NB4 (cell line): Measurements from ENCODE around the gene CDH23.

Experiments used
- DNase-seq: peaks from one replicate; pipeline ENCODE4 v3.0.0; 2010; ENCODE audit warnings: low read depth
- H3K4me3 ChIP-seq: one replicate; pipeline ENCODE4 v1.5.1; 2011; ENCODE audit warnings: mild to moderate bottlenecking, low read depth, low read length, moderate library complexity
- CTCF ChIP-seq: IDR thresholded peaks from one replicate; pipeline ENCODE4 v1.5.1; 2012; ENCODE audit warnings: low read depth, low read length
- MYC ChIP-seq: IDR thresholded peaks from 2 replicates; pipeline ENCODE4 v1.6.1; 2011; ENCODE audit warnings: low read depth, low read length
- POLR2A ChIP-seq: IDR thresholded peaks from 2 replicates; pipeline ENCODE4 v1.6.1; 2011; ENCODE audit warnings: mild to moderate bottlenecking; ENCODE audit not compliant: insufficient read length; ENCODE audit errors: extremely low read depth
- TF ChIP-seq, protein P1 (sequence below): IDR thresholded peaks from 2 replicates; pipeline ENCODE4 v1.6.1; 2011; ENCODE audit warnings: low read depth, low read length

The CDH23 gene

GRCh38 chr10:71372882-71373495 is 23.7 kb upstream of the CDH23 start:
- no peak overlapping the region for H3K4me3 ChIP-seq
- DNase-seq: no peak
- TF ChIP-seq, protein P1, sequence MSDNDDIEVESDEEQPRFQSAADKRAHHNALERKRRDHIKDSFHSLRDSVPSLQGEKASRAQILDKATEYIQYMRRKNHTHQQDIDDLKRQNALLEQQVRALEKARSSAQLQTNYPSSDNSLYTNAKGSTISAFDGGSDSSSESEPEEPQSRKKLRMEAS: no peak
- TF ChIP-seq POLR2A (no peak), CTCF (no peak), MYC (no peak)

DNA sequence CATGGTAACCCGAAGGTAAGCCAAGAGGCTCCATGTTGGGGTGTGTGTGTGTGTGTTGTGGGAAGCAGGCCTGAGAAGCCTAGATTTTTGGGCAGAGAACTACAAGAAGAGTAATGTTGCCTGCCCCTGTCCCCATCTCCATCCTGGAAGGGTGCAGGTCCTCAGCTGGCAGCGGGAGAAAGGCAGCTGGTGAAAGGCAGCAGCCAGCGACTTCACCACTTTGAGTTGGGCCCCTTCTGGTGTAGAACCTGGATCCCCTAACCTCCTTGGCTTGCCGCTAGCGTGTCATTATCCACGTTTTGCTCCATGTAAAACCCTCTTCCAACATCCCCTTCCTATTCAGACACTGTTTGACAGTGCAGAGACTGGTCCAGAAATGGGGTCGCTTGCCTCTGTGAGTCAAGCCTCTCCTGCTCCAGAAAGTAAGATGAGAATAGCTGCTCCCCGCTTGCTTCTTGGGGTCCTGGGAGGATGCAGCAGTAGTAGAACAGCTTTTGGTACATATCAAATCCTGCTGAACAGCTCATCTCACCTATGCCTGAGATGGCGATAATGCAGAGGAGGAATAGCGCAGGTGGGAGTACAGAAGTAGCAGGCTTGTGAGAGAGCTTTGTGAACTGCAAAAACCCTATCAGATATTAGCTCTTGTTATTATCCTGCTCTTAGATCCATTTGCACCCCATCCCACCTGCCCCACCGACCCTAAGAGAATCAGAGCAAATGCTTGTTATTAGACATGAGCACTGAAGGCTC is 22.1 kb upstream of the CDH23 start:
- TF ChIP-seq, protein P1: no peak
- TF ChIP-seq CTCF (no peak), POLR2A (no peak), MYC (no peak)
- H3K4me3 ChIP-seq: no peak overlapping the region
- DNase-seq: no peak

- no peak overlapping the region for H3K4me3 ChIP-seq
- TF ChIP-seq MYC: no peak
- TF ChIP-seq, protein P1: no peak
- no peak for TF ChIP-seq CTCF
- TF ChIP-seq POLR2A: no peak
- DNase-seq: no peak
Observed at GRCh38 chr10:71375952-71376351, 20.8 kb upstream of the CDH23 start.

- TF ChIP-seq POLR2A (no peak), CTCF (no peak)
- no peak overlapping the region for H3K4me3 ChIP-seq
- peak; percentile 74 for DNase-seq
Observed at GRCh38 chr10:71378336-71379117, 18.2 kb upstream of the CDH23 start.

DNA sequence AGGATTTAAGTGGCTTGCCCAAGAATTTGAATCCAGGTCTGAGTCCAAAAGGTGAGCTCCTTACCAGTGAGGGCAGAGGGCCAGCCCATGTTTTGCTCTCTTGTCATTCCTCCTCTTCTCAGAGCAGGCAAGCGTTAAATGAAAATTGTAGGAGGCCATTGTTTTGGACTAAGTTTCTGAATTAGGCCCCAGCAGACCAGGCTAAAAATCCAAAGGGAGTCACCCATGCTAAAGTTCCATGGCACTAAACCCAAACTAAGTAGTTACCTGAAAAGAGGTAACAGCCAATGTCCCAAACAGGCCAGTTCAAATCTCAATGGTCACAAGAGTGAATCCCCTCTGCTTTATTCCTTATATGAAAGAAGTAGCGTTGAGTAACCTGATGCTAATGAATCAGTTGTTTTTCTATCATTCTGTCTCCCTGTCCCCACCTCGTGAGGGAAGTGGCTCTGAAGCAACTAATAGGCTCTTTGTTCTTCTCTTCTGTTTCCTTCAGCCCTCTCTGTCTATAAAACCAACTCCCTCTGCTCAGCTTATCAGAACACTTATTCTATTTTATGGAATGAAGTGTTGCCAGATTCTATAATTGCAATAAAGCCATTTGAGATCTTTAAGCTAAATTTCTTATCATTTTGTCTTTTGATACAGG is 17.5 kb upstream of the CDH23 start:
- no peak overlapping the region for H3K4me3 ChIP-seq
- no peak for DNase-seq
- TF ChIP-seq, protein P1: no peak
- TF ChIP-seq POLR2A: no peak
- no peak for TF ChIP-seq CTCF
- TF ChIP-seq MYC: no peak
